A549 treated with GW870086 at 1 μM for 4 hours (cell line): ENCODE results near the gene OPRM1. TPM values are rescaled to one million over a fixed set of nuclear protein-coding genes. Genes with fewer than 3 reads are reported as not detected.

ENCODE experiments used
- total RNA-seq: library from RNA; stranded (reverse); fragments of 200-300 nt; extraction: Qiagen RNA extraction; gene quantifications from 5 replicates; pipeline ENCODE4 v1.2.3, GENCODE V29; 2022; ENCODE audit warnings: low read depth

The OPRM1 gene
- total RNA-seq = not detected in 5 replicates

GRCh38 chr6:154039231-154039842, at the start of gene OPRM1:
OPRM1 (plus strand) TSS chr6:154039240; CDS start chr6:154039545, 305 bp downstream.

